ENCODE data around the gene TMIE. TPM values are rescaled to one million over a fixed set of nuclear protein-coding genes. Genes with fewer than 3 reads are reported as not detected.

The TMIE gene
- total RNA-seq, 6 experiments from 2014 or later = not detected

DNA sequence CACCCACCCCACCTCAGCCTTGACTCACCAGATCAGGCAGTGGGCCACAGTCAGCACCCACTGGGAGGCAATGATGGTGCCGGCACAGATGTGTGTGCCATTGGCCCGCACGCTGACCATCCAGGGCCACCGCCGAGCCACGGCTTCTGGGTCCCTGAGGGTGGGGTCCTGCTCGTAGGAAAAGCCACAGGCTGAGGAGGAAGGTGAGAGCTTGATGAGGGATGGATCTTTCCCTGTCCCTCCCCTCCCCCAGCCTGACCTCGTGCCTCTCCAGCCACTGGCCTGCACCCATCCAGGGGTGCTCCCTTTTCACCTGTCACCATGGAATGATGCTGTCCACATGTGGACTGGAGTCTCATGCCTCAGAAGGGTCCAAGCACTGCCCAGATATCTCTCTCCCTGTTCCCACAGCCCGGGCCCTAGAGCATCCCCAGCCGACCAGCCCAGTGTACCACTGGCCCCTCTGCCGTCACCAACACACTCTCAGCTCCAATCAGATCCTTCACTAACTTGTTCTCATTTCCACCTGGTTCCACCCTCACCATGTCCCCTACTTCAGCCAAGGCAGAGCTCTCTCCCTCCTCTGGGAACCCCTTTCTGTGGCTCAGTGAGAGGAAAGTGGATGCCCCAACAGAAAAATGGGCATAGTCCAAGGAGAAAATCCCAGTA is 14.4 kb downstream of the TMIE start:
- peaks cover 33% of the 10 kb centered on the region for H3K27me3 Mint-ChIP-seq (ENCODE audit: insufficient read depth)
- H3K27ac Mint-ChIP-seq = no peak overlapping the region
- no peaks in the 10 kb centered on the region for H3K36me3 Mint-ChIP-seq (ENCODE audit: low read depth)
- H3K4me3 Mint-ChIP-seq = no peak overlapping the region
- no peaks in the 10 kb centered on the region for H3K4me1 Mint-ChIP-seq (ENCODE audit: low read depth)
- TF ChIP-seq, protein P1, sequence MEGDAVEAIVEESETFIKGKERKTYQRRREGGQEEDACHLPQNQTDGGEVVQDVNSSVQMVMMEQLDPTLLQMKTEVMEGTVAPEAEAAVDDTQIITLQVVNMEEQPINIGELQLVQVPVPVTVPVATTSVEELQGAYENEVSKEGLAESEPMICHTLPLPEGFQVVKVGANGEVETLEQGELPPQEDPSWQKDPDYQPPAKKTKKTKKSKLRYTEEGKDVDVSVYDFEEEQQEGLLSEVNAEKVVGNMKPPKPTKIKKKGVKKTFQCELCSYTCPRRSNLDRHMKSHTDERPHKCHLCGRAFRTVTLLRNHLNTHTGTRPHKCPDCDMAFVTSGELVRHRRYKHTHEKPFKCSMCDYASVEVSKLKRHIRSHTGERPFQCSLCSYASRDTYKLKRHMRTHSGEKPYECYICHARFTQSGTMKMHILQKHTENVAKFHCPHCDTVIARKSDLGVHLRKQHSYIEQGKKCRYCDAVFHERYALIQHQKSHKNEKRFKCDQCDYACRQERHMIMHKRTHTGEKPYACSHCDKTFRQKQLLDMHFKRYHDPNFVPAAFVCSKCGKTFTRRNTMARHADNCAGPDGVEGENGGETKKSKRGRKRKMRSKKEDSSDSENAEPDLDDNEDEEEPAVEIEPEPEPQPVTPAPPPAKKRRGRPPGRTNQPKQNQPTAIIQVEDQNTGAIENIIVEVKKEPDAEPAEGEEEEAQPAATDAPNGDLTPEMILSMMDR (IDR thresholded peaks at IDR 0.05) = no peak
- no peak for DNase-seq
- H3K9me3 Mint-ChIP-seq = no peaks in the 10 kb centered on the region

DNA sequence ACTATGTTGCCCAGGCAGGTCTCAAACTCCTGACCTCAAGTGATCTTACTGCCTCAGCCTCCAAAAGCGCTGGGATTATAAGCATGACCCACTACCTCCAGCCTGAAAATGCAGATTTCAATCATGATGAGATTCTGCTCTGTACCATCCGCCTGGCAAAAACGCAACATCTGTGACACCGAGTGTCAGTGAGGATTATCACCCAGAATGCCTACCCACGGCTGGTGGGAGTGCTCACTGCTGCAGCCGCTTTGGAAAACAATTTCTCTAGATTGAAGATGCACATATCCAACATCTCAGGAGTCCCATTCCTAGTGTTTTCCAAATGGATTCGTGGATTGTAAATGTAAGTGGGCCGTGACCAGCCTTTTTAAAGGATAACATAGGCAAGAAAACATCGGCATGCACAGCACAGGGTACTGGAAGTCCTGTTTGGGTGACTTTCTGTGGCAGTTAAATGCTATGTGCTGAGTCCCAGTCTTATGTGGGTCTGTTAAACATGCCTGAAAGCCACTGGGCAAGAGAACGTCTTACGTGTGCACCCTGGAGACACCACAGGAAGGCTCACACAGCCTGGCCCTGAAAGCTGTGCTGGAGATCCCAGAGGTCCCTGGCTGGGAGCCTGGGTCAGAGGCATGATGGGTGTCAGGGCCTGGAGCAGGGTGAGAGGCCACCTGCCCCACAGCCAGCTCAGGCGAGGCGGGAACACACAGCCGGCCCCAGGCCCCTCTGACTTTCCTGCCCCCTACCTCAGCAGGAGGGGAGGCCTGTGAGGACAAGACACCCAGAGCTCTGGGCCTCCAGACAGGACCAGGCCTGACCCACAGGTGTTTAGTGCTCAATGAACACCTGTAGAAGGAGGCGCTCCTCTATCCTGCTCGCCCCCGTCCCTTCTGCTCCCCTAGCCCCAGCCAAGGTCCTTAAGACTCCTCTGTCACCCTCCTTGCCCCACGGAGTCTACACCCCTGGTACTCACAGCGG is 15.6 kb downstream of the TMIE start:
- Mint-ChIP-seq H3K4me3 (no peak overlapping the region), H3K36me3 (ENCODE audit: low read depth) (no peaks in the 10 kb centered on the region), H3K4me1 (ENCODE audit: low read depth) (no peaks in the 10 kb centered on the region), H3K27ac (no peak overlapping the region), H3K9me3 (no peaks in the 10 kb centered on the region; the same call in 1 of the 2 replicates), H3K27me3 (ENCODE audit: insufficient read depth) (peaks cover 30% of the 10 kb centered on the region)
- TF ChIP-seq, protein P1 (IDR thresholded peaks at IDR 0.05) = no peak
- no peak for DNase-seq

DNA sequence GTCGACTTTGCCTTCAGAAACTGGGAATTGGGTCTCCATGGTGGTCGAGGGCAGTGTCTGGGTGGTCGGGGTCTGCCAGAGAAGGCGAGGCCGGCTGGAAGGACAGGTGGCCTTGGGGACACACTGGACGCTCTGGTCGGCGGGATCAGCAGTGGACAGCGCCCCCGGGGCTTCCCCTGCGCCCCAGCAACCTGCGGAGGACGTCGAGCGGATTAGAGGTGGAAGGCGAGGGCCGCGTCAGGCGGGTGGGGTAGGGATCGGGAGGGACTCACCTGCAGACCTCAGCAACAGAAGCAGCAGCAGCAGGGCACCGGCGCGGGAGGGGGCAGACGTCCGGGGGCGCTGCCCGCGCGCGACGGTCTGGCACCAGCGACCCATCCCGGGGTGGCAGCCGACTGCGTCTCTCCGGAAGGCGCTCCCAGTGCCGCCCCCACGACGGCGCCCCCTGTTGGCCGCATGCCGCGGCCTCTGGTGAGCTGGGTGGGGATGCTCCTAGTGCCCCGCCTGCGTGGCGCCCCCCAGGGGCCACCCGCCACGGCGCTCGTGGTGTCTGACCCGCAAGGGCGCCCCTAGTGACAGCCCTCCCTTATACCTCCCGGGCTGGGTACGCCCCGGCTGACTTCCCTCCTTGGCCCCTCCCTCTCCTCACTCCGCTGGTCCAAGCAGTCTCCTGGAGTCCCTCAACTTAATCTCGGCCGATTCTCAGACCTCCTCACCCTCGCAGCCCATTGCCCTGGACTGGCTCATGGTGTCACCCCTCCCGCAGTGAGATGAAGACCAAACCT is 16.4 kb downstream of the TMIE start, which contains the start of gene PRSS50:
Gene PRSS50, minus strand, starts transcription at position 423 of the 785 bp plus-strand sequence. Its CDS starts 45 bp downstream, at position 378.
- Mint-ChIP-seq H3K4me1 (ENCODE audit: low read depth) (no peaks in the 10 kb centered on the region), H3K27me3 (ENCODE audit: insufficient read depth) (peaks cover 30% of the 10 kb centered on the region), H3K9me3 (no peaks in the 10 kb centered on the region; the same call in 1 of the 2 replicates), H3K27ac (no peak within 1 kb of the TSS), H3K36me3 (ENCODE audit: low read depth) (no peaks in the 10 kb centered on the region), H3K4me3 (no peak within 1 kb of the TSS)
- TF ChIP-seq, protein P1 (IDR thresholded peaks at IDR 0.05) = peak; percentile 71
- no peak for DNase-seq

DNA sequence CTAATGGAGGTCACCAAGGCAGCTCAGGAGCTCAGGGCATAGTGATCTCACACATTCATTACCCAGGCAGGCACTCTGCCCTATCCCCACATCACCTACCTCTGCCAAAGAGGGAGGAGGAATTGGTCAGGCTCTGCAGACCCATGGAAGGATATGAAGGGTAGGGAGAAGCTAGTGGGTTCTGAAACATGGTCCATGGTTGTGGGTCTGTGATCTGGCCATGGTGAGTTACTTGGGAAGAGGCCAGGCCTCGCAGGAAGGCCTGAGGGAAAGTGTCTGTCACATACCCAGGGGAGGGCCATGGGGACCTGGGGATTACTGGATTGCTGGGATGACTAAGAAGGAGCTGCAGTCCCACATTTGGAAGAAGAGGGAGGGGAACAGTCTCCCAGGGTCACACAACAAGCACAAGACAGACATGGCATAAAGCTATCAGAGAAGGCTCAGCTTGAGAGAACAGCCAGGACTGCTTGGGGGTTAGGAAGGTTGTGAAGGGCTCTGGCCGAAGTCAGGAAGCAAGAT is 17.9 kb downstream of the TMIE start:
- Mint-ChIP-seq H3K36me3 (ENCODE audit: low read depth) (no peaks in the 10 kb centered on the region), H3K27ac (no peak overlapping the region), H3K9me3 (no peaks in the 10 kb centered on the region; the same call in 1 of the 2 replicates), H3K4me1 (ENCODE audit: low read depth) (no peaks in the 10 kb centered on the region), H3K4me3 (no peak overlapping the region), H3K27me3 (ENCODE audit: insufficient read depth) (peaks cover 30% of the 10 kb centered on the region)
- TF ChIP-seq, protein P1 (IDR thresholded peaks at IDR 0.05) = no peak
- no peak for DNase-seq

DNA sequence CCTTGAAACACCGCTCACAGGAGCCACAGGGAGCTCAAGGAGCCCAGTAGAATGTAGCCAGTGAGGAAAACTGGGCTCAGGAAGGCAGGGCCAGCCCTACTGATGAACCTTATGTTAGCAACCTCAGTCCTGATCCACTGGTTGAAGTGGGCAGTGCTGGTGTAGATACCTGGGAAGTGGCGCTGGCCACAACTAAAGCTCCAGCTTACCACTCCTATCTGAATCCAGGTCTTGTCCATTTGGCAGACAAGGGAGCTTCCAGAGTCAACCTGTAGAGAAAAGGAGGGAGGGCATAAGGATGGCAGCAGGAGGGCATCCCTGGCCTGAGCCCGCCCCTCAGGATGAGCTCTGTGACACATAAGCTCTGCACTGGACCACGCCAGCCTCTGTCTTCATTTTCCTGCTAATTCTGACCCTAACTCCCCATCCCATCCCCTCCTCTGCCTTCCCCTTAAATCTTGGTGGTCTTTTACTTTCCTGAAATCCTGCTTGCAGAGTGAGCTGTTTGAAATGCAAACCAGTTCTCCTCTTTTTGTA is 18.6 kb downstream of the TMIE start:
- no peak for DNase-seq
- Mint-ChIP-seq H3K27me3 (ENCODE audit: insufficient read depth) (peaks cover 29% of the 10 kb centered on the region), H3K27ac (no peak overlapping the region), H3K36me3 (ENCODE audit: low read depth) (no peaks in the 10 kb centered on the region), H3K4me1 (ENCODE audit: low read depth) (peaks cover under 1% of the 10 kb centered on the region; the same call in 1 of the 2 replicates), H3K4me3 (no peak overlapping the region), H3K9me3 (no peaks in the 10 kb centered on the region; the same call in 1 of the 2 replicates)
- TF ChIP-seq, protein P1 (IDR thresholded peaks at IDR 0.05) = no peak
